Loucy (cell line): ENCODE data around the gene RPL26.

Source experiments
- EZH2phosphoT487 ChIP-seq: fragments of 200-600 bp; IDR thresholded peaks from 2 replicates; pipeline ENCODE4 v1.6.1; 2018; ENCODE audit warnings: antibody characterized with exemption, mild to moderate bottlenecking, moderate library complexity, borderline replicate concordance
- TF ChIP-seq, protein P1 (sequence below): fragments of 200-600 bp; sonication (generic); conservative IDR thresholded peaks from 2 replicates; pipeline ENCODE4 v1.5.1; 2014; ENCODE audit warnings: mild to moderate bottlenecking, antibody characterized with exemption, low read length

DNA sequence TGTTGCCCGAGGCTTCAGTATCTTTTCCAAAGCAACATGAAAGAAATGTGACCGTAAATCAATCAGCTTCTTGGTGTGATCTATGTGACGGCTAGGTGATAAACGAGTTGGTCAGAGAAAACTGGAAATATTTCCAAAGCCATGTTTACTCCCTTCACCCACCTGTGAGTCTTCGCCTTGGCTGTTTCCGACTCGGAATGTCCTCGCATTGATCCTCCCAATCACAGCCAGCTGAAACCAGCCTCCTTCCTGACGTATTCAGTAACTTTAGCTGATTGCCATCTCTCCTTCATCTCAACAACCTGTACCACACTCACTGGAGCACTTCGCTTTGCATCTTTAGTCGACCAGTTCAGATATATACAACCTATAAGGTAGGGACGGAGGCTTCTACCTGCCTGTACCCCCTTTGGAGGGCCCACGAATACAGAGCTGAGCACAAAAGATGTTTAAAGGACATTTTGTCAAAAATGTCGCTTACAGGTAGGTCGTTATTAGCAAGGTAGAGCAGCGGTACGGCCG, 7.2 kb downstream of the RPL26 start:
- no peak for TF ChIP-seq EZH2phosphoT487
- TF ChIP-seq, protein P1, sequence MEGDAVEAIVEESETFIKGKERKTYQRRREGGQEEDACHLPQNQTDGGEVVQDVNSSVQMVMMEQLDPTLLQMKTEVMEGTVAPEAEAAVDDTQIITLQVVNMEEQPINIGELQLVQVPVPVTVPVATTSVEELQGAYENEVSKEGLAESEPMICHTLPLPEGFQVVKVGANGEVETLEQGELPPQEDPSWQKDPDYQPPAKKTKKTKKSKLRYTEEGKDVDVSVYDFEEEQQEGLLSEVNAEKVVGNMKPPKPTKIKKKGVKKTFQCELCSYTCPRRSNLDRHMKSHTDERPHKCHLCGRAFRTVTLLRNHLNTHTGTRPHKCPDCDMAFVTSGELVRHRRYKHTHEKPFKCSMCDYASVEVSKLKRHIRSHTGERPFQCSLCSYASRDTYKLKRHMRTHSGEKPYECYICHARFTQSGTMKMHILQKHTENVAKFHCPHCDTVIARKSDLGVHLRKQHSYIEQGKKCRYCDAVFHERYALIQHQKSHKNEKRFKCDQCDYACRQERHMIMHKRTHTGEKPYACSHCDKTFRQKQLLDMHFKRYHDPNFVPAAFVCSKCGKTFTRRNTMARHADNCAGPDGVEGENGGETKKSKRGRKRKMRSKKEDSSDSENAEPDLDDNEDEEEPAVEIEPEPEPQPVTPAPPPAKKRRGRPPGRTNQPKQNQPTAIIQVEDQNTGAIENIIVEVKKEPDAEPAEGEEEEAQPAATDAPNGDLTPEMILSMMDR = no peak
